ENCODE measurements around the gene STARD3.

- no peak for TF ChIP-seq CTCF (IDR thresholded peaks at IDR 0.05)
- no peak for TF ChIP-seq POLR2A (IDR thresholded peaks at IDR 0.05)
- TF ChIP-seq EP300 (IDR thresholded peaks at IDR 0.05) = no peak
Observed at GRCh38 chr17:39595928-39596510, 40.9 kb upstream of the STARD3 start.

Data from ovary (tissue), 3 donors.